ENCODE data around the gene SMAD3.

DNA sequence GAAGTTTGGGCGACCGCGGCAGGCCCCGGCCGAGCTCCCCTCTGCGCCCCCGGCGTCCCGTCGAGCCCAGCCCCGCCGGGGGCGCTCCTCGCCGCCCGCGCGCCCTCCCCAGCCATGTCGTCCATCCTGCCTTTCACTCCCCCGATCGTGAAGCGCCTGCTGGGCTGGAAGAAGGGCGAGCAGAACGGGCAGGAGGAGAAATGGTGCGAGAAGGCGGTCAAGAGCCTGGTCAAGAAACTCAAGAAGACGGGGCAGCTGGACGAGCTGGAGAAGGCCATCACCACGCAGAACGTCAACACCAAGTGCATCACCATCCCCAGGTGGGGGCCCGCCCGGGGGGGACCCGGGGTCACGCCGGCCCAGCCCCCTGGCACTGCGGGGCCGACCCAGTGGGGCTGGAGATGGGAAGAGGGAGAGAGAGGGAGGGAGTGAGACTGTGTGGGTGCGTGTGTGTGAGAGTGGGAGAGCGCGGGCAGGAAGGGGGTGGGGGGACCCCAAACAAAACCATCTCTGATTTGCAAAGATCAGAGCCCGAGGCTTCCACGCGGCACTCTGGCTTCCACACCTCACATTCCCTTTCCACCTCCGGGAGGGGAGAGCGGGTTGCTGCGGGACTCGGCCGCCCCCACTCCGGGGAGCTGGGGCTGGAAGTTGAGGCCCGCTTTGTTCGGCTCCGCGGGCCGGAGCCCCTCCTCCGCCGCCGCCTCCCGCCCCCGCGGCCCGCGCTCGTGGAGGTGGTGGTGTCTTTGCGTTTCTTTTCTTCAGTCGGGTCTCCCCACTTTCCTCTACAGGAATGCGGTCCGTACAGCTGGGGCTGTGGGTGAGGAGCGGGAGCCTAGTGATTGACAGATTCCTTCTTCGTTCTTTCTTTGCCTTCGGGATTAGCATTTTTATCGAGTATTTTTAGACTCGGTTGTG lies 898 bp downstream of the SMAD3 start:
- TF ChIP-seq EZH2 (IDR thresholded peaks at IDR 0.05; ENCODE audit: borderline replicate concordance, low read length) (no peak), CTCF (conservative IDR thresholded peaks at IDR 0.05 in 1 of 2, IDR thresholded peaks at IDR 0.05 in 1 of 2; ENCODE audit: extremely low read depth in 1 of 2, insufficient read depth in 1 of 2, low read depth in 1 of 2, low read length in 2 of 2) (no peak)
